ENCODE results near the gene NODAL.
A peak's percentile ranks its signal among the peaks of the same experiment; 100 is the strongest.

Gene NODAL

GRCh38 chr10:70459061-70459773, 17.7 kb upstream of the NODAL start (continued):
- TF ChIP-seq ZFHX2 (tag by site-specific recombination; conservative IDR thresholded peaks at IDR 0.05) (peak; percentile 6; the same call in 1 of the 2 replicates), ZNF549 (tag by site-specific recombination; IDR thresholded peaks at IDR 0.05) (no peak)

GRCh38 chr10:70458329-70459060, 17.0 kb upstream of the NODAL start:
- Histone ChIP-seq H3K4me3 (ENCODE audit: low read depth, low read length) (peak overlapping the region; percentile 31), H3K9me3 (ENCODE audit: control insufficient read depth, insufficient read depth, low read depth, low read length) (no peaks in the 10 kb centered on the region), H3K4me1 (ENCODE audit: control insufficient read depth, insufficient read depth, low read length) (peaks cover 6% of the 10 kb centered on the region), H3K36me3 (ENCODE audit: control insufficient read depth in 2 of 2, insufficient read depth in 1 of 2, low read length in 2 of 2) (no peaks in the 10 kb centered on the region), H3K27ac (ENCODE audit: extremely low read depth, low read depth, low read length) (peak overlapping the region; percentile 72; the same call in 1 of the 2 replicates)
- ChIA-PET POLR2A (interaction anchor here (0.6 to 1.0 kb wide), 2 partner anchors 19 to 1388 kb away, joined by 3 to 5 read pairs; no protein-coding TSS in a partner anchor), CTCF (interaction anchor here (0.6 kb wide), 2 partner anchors 169 to 358 kb away, joined by 3 to 4 read pairs; partner anchors contain the start of gene SGPL1)
- no peak for TF ChIP-seq MYNN (tag by site-specific recombination; IDR thresholded peaks at IDR 0.05; ENCODE audit: borderline replicate concordance)
- no peak for TF ChIP-seq TRIM28 (IDR thresholded peaks at IDR 0.05; ENCODE audit: borderline replicate concordance, low read length)
- no peak for TF ChIP-seq ZNF211 (tag by site-specific recombination; IDR thresholded peaks at IDR 0.05; ENCODE audit: low read depth)
- no peak for TF ChIP-seq ZNF518A (tag by site-specific recombination; conservative IDR thresholded peaks at IDR 0.05; ENCODE audit: low read depth)
- no peak for TF ChIP-seq ZNF623 (tag by site-specific recombination; IDR thresholded peaks at IDR 0.05)
- TF ChIP-seq ZNF416 (tag by site-specific recombination; IDR thresholded peaks at IDR 0.05), result no peak
- TF ChIP-seq RBAK (tag by site-specific recombination; IDR thresholded peaks at IDR 0.05), result no peak
- TF ChIP-seq ZNF449 (tag by site-specific recombination; IDR thresholded peaks at IDR 0.05), result peak; percentile 51
- no peak for TF ChIP-seq ZNF133 (tag by site-specific recombination; IDR thresholded peaks at IDR 0.05)
- TF ChIP-seq ZNF394 (tag by site-specific recombination; IDR thresholded peaks at IDR 0.05; ENCODE audit: borderline replicate concordance), result no peak
- no peak for TF ChIP-seq GLIS1 (tag by site-specific recombination; IDR thresholded peaks at IDR 0.05)
- TF ChIP-seq ZBTB48 (tag by site-specific recombination; IDR thresholded peaks at IDR 0.05), result peak; percentile 57; the same call in 1 of the 2 replicates
- TF ChIP-seq ZNF274 (IDR thresholded peaks at IDR 0.05; ENCODE audit: low read length), result no peak
- TF ChIP-seq ZNF274 (tag by site-specific recombination; IDR thresholded peaks at IDR 0.05; ENCODE audit: borderline replicate concordance), result no peak
- TF ChIP-seq ZNF629 (tag by site-specific recombination; IDR thresholded peaks at IDR 0.05), result no peak
- peak; percentile 61 for TF ChIP-seq ZBTB8A (tag by site-specific recombination; IDR thresholded peaks at IDR 0.05)
- TF ChIP-seq ZNF221 (tag by site-specific recombination; IDR thresholded peaks at IDR 0.05; ENCODE audit: borderline replicate concordance), result no peak
- no peak for TF ChIP-seq ZNF202 (tag by site-specific recombination; IDR thresholded peaks at IDR 0.05; ENCODE audit: borderline replicate concordance)
- no peak for TF ChIP-seq ZNF280D (tag by site-specific recombination; IDR thresholded peaks at IDR 0.05)
- no peak for TF ChIP-seq ZNF362 (tag by site-specific recombination; IDR thresholded peaks at IDR 0.05)
- TF ChIP-seq ZBTB7A (tag by site-specific recombination; IDR thresholded peaks at IDR 0.05; ENCODE audit: low read depth), result no peak

All from HEK293 (cell line).